ENCODE measurements around the gene MCFD2. TPM values are rescaled to one million over a fixed set of nuclear protein-coding genes. Genes with fewer than 3 reads are reported as not detected.

Gene MCFD2
- total RNA-seq, 1 experiment from 2014 or later: 84.9 TPM

- H3K4me3 ChIP-seq (ENCODE audit: low read depth in 2 of 2, low read length in 2 of 2): peak overlapping the region; percentile 74 to 77
- no TSS peak for BruUV-seq (replicated peaks)
- peaks cover 5% of the 10 kb centered on the region; the same call in 1 of the 2 replicates for H3K36me3 ChIP-seq (ENCODE audit: control insufficient read depth, insufficient read depth, low read length)
- POLR2A ChIA-PET: no interaction called here
- intact Hi-C loops (cut with micrococcal nuclease; ENCODE audit: unreplicated experiment) (no loop called here), in situ Hi-C loops (cut with HindIII; ENCODE audit: low pct_unique_long_range_greater_than_20kb, low sequenced_read_pairs) (no loop called here)
- H3K27ac ChIP-seq (ENCODE audit: low read length): peak overlapping the region; percentile 88
- CTCF ChIA-PET: no interaction called here
- ATAC-seq (no peak; the same call in 1 of the 2 replicates), DNase-seq (ENCODE audit: low read depth, low spot score) (no peak)
- H3K9me3 ChIP-seq (ENCODE audit: control insufficient read depth, insufficient read depth, low read depth, low read length): no peaks in the 10 kb centered on the region
- no peaks in the 10 kb centered on the region for H3K27me3 ChIP-seq (ENCODE audit: control insufficient read depth, insufficient read depth, low read length)
- no peak for TF ChIP-seq REST (IDR thresholded peaks at IDR 0.05; ENCODE audit: insufficient read depth in 1 of 2, low read depth in 2 of 2, low read length in 1 of 2)
- TF ChIP-seq CTCF (IDR thresholded peaks at IDR 0.05): no peak
- peaks cover 22% of the 10 kb centered on the region for H3K4me1 ChIP-seq (ENCODE audit: control insufficient read depth, insufficient read depth, low read length)
Measured at GRCh38 chr2:46914578-46915230, 902 bp downstream of the MCFD2 start.

DNA sequence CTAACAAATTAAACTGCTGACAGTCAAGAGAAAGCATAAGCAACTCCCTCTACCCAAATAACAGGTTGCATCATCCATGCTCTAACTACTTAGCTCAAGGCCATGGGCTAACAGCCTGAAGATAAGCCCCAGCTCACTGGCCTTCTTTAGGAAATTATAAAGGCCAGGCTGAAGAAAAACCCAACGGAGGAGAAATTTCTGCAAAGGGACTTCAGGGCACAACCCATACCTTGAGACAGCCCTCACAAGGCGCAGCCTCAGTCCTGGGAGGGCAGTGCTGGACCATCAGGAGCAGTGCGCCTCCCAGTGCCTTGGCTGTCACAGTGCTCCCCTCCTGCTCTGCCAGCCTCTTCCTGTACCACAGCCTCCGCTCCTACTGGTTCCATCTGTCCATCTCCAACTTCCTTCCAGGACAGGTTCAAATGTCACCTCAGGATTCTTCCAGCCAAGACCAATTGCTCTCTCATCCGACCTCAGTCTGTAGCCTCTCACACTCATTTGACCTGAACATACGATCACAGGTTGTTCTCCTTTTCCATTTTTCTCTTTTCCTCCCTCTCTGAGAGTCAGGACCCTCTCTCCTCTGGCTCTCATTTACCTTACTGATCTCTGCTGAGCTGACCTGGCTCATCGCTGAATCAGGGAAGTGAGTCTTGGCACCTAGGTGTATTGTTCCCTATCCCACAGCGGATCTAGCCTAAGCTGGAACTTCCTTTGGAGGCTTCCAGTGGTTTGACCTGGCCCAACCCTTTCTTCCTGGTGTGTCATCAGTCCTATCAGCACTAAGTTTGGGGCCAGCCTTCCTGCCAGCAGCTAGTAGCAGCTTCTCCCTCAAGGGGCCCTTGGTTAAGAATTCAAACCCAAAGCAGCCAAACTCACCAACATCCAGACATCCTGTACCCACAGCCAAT is 1.9 kb downstream of the MCFD2 start:
- Histone ChIP-seq H3K9me3 (ENCODE audit: control insufficient read depth, insufficient read depth, low read depth, low read length) (no peaks in the 10 kb centered on the region), H3K27ac (ENCODE audit: low read length) (peak overlapping the region; percentile 88), H3K4me1 (ENCODE audit: control insufficient read depth, insufficient read depth, low read length) (peaks cover 22% of the 10 kb centered on the region), H3K36me3 (ENCODE audit: control insufficient read depth, insufficient read depth, low read length) (peaks cover 5% of the 10 kb centered on the region; the same call in 1 of the 2 replicates), H3K27me3 (ENCODE audit: control insufficient read depth, insufficient read depth, low read length) (no peaks in the 10 kb centered on the region), H3K4me3 (ENCODE audit: low read depth in 2 of 2, low read length in 2 of 2) (peak overlapping the region; percentile 74 to 77)
- intact Hi-C loops (cut with micrococcal nuclease; ENCODE audit: unreplicated experiment) (no loop called here), in situ Hi-C loops (cut with HindIII; ENCODE audit: low pct_unique_long_range_greater_than_20kb, low sequenced_read_pairs) (no loop called here)
- ChIA-PET CTCF (no interaction called here), POLR2A (no interaction called here)
- TF ChIP-seq CTCF (IDR thresholded peaks at IDR 0.05) (no peak), TCF7L2 (IDR thresholded peaks at IDR 0.05; ENCODE audit: low read depth, low read length) (no peak), SIN3A (IDR thresholded peaks at IDR 0.05; ENCODE audit: borderline replicate concordance, insufficient read depth, low read depth, low read length) (no peak), REST (IDR thresholded peaks at IDR 0.05; ENCODE audit: insufficient read depth in 1 of 2, low read depth in 2 of 2, low read length in 1 of 2) (no peak), POLR2AphosphoS5 (IDR thresholded peaks at IDR 0.05; ENCODE audit: low read depth, low read length) (no peak)
- TSS peak; percentile 79 for BruUV-seq (replicated peaks)
- DNase-seq (ENCODE audit: low read depth, low spot score): no peak
- ATAC-seq: no peak
